ENCODE results near the gene TMEM45A.

TMEM45A gene

GRCh38 chr3:100496711-100497261, 4.4 kb downstream of the TMEM45A start:
- no peak overlapping the region for H3K27ac ChIP-seq
- H3K36me3 ChIP-seq (ENCODE audit: insufficient read depth) = no peaks in the 10 kb centered on the region
- H3K4me2 ChIP-seq = no peak overlapping the region
- H3K9ac ChIP-seq = no peak overlapping the region
- TF ChIP-seq CTCF (conservative IDR thresholded peaks at IDR 0.05; ENCODE audit: low read depth, low read length) = no peak
- H3K4me3 ChIP-seq (IDR thresholded peaks at IDR 0.05; ENCODE audit: insufficient read depth, low read depth, low read length) = no peak overlapping the region
- H3K4me1 ChIP-seq (ENCODE audit: low read depth, poor library complexity, severe bottlenecking) = peaks cover 9% of the 10 kb centered on the region
- no peaks in the 10 kb centered on the region for H3K27me3 ChIP-seq (ENCODE audit: insufficient read depth, low read depth)
- H4K20me1 ChIP-seq (ENCODE audit: insufficient read depth) = no peaks in the 10 kb centered on the region
- H2AFZ ChIP-seq (ENCODE audit: low read depth) = no peak overlapping the region
- no peaks in the 10 kb centered on the region for H3K79me2 ChIP-seq (ENCODE audit: insufficient read depth, low read depth)

- H3K4me1 ChIP-seq (ENCODE audit: low read depth, poor library complexity, severe bottlenecking) = peaks cover 9% of the 10 kb centered on the region
- H3K9ac ChIP-seq = no peak overlapping the region
- TF ChIP-seq CTCF (conservative IDR thresholded peaks at IDR 0.05; ENCODE audit: low read depth, low read length) = no peak
- H3K79me2 ChIP-seq (ENCODE audit: insufficient read depth, low read depth) = no peaks in the 10 kb centered on the region
- no peak overlapping the region for H3K27ac ChIP-seq
- no peak overlapping the region for H2AFZ ChIP-seq (ENCODE audit: low read depth)
- no peak overlapping the region for H3K4me3 ChIP-seq (IDR thresholded peaks at IDR 0.05; ENCODE audit: insufficient read depth, low read depth, low read length)
- H3K27me3 ChIP-seq (ENCODE audit: insufficient read depth, low read depth) = no peaks in the 10 kb centered on the region
- no peaks in the 10 kb centered on the region for H3K36me3 ChIP-seq (ENCODE audit: insufficient read depth)
- H4K20me1 ChIP-seq (ENCODE audit: insufficient read depth) = no peaks in the 10 kb centered on the region
- H3K4me2 ChIP-seq = no peak overlapping the region
Observed at GRCh38 chr3:100499651-100500050, 7.2 kb downstream of the TMEM45A start.

GRCh38 chr3:100500320-100500880, 8.0 kb downstream of the TMEM45A start:
- Histone ChIP-seq H3K36me3 (ENCODE audit: insufficient read depth) (no peaks in the 10 kb centered on the region), H3K27ac (no peak overlapping the region), H3K4me3 (IDR thresholded peaks at IDR 0.05; ENCODE audit: insufficient read depth, low read depth, low read length) (no peak overlapping the region), H3K27me3 (ENCODE audit: insufficient read depth, low read depth) (no peaks in the 10 kb centered on the region), H2AFZ (ENCODE audit: low read depth) (no peak overlapping the region), H3K9ac (no peak overlapping the region), H3K79me2 (ENCODE audit: insufficient read depth, low read depth) (no peaks in the 10 kb centered on the region), H3K4me2 (no peak overlapping the region), H4K20me1 (ENCODE audit: insufficient read depth) (no peaks in the 10 kb centered on the region), H3K4me1 (ENCODE audit: low read depth, poor library complexity, severe bottlenecking) (peaks cover 9% of the 10 kb centered on the region)
- TF ChIP-seq CTCF (conservative IDR thresholded peaks at IDR 0.05; ENCODE audit: low read depth, low read length) = no peak

GRCh38 chr3:100503448-100503847, 11.0 kb downstream of the TMEM45A start:
- H3K36me3 ChIP-seq (ENCODE audit: insufficient read depth) = no peaks in the 10 kb centered on the region
- no peak overlapping the region for H3K4me2 ChIP-seq
- no peak overlapping the region for H3K4me3 ChIP-seq (IDR thresholded peaks at IDR 0.05; ENCODE audit: insufficient read depth, low read depth, low read length)
- no peaks in the 10 kb centered on the region for H3K27me3 ChIP-seq (ENCODE audit: insufficient read depth, low read depth)
- TF ChIP-seq CTCF (conservative IDR thresholded peaks at IDR 0.05; ENCODE audit: low read depth, low read length) = no peak
- no peak overlapping the region for H3K27ac ChIP-seq
- no peaks in the 10 kb centered on the region for H3K4me1 ChIP-seq (ENCODE audit: low read depth, poor library complexity, severe bottlenecking)
- H4K20me1 ChIP-seq (ENCODE audit: insufficient read depth) = no peaks in the 10 kb centered on the region
- H3K79me2 ChIP-seq (ENCODE audit: insufficient read depth, low read depth) = no peaks in the 10 kb centered on the region
- no peak overlapping the region for H2AFZ ChIP-seq (ENCODE audit: low read depth)
- H3K9ac ChIP-seq = no peak overlapping the region
